ENCODE data around the gene WWOX.

The WWOX gene

DNA sequence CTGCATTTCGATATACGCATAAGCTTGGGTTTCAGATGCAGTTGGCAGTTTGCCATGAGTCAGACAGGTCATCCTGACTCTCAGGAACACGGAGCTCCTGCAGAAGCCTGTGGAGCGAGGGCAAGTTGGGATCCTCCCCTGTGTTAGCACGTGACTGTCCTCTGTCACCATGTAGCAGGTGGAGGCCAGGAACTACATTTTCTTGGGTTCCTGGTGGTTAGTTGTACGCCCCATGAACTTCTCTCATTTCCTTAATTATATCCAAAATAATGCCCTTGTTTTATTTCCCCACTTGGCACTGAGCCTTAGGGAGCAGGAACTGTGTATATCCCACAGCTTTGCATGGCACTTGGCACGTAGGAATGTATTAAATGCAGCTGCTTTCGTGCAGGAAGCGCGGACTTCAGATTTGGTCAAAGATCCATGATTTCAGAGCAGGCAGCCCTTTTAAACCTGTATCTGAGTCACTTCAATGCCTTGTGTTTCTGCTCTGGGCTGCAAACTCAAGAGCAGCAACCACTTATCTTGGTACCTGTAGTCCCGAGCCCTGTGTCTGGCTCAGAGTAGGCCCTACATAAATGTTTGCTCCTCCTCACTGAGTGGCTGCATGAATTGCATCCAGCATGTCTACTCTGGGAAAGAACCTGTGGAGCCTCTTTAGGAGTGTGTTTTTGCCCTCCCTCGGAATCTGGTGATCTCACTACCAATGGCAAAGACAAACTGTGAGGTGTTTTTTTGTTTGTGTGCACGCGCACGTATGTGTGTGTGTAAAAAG lies 1072.7 kb downstream of the WWOX start:
- DNase-seq, result no peak

DNA sequence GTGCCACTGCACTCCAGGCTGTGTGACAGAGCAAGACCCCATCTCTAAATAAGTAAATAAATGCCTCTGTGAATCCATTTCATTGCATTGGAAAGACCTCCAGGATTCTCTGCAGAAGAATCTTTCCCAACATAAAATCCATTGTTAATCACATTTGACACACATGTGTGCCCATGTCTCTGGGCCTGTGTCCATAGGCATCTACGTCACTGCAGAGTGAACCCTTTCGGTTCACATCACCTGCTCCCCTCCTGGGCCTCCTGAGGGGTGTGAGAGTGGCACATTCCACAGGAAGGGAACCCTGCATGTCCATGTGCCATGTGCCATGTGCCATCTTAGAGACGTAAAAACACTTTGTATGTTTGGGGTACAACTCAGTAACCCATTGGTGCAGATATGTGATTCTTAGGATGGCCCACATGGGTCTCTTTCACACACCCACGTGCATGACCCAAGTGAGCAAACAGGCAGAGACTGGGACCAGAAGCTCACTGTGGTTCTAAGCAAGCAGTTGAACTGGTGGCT lies 1073.6 kb downstream of the WWOX start:
- DNase-seq, result no peak

DNA sequence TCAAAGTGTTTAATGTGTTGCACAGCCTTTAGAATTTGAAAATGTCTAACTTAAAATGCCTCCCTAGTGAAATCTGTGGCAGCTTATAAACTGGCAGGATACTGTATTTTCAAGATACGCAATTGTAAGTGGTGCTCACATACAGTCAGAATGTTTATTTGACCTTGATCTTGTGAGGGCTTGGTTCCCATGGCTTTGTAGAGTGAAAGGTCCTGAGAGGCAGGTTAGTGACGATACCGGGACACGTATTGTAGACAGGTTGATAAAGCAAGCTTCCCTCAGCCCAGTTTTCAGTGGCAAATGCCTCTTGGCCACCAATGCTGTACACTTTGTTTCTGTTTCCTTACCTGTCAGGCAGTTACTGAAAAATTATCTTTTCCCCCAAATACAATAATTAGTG lies 1074.5 kb downstream of the WWOX start:
- DNase-seq, result no peak

DNA sequence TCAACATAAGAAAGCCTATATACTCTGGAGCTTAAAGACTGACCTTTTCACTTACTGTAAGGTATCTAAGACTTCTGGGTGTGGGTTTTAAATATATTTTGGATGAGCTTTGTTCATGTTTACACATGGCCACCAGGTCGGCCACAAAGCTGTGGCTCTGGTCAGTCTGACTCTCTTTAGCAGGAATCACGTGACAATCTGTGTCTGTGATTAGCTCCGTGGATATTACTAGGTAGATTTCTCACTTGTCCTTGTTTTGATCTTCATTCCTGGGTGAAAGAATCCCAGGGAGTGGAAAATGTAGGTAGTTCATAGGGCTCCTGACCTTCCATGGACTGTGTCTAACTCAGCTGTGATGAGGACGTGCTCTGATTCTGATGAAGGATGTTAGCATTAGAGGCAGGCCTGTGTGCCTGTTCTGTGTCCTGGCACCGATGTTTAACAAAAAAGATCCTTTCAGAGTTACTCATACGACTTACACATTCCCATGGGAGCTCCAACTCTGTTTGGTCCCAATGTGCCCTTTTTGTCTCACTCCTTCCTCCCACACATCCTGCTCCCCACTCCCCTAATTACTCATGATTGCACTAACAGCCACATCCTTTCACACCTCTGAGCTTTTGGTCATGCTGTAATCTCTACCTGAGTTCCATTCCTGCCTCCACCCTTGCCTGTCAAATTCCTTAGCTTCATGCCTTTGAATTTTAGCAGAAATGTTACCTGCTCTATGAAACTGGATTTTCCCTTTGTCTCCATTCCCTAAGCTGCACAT lies 1076.0 kb downstream of the WWOX start:
- no peak for DNase-seq

DNA sequence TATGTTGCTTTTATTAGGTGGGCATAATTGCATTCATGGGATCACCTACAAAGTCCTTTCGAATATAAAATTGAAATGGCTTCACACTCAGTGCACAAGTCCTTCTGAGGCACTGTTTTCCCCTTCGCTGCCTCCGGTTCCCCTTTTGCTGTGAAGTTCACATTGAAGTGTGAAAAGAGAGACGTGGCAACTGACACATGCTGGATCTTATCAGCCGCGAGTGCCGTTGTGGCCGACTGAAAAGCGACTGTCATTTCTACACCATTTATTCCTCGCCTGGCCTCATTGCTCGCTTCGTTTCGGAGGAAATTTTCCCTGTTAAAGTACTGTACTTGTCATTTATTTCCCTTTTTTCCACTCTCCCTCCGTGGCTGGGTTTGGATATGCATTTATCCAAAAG lies 1077.6 kb downstream of the WWOX start:
- no peak for DNase-seq

DNA sequence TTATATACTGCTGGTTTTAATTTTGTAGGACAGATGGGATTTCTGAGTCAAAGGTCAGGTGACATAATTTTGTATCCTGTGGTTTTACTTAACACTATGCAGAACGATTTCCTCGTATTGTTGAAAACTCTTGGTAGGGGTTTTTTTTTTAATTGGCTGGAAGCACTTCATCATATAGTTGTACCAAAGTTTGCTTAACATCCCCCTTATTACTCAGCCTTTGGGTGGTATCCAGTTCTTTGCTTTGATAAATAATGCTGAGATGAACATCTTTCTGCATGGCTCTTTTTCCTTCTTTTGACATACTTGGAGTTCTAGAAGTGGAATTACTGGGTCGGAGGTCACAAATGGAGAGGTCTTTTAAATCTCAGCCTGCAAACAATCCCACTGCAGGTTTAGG lies 1082.0 kb downstream of the WWOX start:
- no peak for DNase-seq

DNA sequence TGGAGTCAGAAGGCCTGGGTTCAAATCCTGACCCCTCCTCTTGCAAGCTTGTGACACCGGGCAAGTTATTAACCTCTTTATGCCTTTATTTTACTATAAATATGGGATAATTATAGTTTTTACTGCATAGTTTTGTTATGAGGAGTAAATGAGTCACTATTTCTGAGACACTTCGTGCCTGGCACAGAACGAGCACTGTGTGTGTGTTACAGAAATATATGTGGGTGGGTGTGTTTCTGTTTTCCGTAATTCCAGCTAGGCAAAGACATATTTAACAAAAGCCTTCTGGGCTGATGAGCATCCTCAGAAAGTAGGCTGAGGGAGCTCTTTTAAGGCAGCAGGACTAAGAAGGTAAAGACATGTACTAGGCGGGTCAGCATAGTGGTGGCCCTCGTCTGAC lies 1083.2 kb downstream of the WWOX start:
- no peak for DNase-seq

DNA sequence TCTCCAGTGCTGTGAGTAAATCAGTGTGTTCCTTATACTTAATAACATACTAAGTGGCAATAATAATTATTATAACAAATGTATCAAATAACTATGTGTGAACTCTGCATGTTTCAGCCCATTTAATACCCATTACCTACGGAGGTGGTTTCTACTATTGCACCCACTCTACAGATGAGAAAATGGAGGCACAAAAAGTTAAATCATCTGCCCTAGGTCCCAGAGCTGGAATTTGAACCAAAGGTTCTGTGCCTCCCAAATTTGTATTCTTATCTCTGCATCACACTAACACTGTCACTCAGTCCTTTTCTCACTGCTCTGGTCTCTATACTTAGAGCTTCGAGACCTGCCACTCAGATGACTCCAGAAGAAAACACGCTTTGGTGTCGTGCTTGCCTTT lies 1084.1 kb downstream of the WWOX start:
- DNase-seq, result no peak

DNA sequence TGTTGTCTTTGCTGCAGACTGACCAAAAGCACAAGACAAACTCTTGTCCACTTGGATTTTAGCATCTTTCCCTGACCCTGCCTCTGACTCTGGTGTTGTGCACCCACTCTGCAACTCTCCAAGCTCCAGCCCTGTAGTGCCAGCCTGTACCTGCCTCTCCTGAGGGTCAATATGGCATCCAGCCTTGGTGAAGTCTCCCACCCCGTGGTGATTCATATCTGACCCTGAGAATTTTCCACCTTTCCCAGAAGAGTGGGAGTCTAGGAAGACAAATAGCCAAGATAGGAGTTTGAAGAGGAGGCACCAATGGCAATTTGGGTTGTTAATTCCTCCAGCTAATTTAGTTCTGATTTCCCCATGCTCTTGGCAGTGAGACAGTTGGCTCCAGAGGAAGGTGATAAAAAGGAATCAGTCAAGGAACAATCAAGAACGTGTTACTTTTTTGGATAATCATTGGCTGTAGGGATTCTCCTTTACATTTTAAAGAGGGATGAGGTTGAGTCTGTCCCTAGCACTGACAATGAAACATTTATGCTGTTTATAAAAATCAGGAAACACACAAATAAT lies 1085.1 kb downstream of the WWOX start:
- no peak for DNase-seq

DNA sequence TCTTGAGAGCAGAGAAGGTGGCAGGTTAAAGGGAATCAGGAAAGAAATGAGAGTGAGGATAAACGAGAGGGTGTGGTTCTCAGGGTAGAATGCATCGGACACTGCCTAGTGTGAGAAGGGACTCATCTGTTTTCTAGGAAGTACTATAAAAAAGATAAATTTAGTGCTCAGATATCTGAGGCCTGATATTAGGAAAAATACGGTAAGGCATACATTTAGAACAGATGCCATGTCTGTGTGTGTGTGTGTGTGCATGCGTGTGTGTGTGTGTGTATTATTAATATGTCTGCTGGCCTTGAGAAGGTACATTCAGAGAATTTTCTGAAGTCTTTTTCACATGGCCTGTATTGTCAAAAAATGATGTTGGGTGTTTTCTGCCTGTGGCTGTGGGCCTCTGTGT lies 1086.3 kb downstream of the WWOX start:
- no peak for DNase-seq

DNA sequence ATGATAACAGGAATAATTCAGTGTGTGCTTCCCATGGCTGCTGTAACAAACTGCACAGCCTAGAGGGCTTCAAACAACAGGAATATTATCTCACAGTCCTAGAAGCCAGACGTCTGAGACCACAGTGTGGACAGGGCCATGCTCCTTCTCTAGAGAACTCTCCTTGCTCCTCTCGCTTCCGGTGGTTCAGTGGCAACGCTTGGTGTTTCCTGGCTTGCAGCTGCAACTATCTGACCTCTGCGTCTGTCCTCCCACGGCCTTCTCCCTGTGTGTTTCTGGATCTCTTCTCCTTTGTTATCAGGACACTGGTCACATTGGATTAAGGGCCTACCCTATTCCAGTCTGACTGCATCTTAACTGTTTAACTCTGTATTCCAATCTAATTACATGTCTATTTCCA lies 1086.7 kb downstream of the WWOX start:
- no peak for DNase-seq

DNA sequence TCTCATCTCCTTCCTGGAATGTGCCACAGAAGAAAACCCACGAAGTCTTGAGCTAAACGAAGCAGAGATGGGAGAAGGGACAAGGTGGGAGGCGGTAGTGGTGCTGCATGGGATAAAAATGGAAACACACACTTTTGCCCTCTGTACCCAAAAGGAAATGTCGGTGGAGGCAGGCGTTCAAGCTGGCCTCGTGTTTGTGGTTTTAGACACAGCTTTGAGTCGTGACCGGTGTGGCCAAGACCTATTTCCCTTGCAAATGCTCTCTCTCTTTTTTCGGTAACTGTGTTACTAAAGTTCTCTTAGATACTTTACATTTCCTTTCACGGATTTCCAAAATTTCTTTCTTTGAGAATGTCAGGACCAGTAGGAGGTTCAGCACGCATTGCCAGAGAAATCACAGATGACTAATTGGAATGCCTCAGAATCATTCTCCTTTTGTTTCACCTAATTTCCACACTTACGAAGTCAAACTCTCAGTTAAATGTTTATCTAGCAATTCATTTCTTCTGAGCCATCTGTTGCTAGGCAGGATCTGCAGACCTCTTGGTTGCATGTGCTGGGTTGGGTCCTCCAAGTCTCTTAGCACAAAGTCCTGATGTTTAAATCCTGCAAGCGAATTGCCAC lies 1088.8 kb downstream of the WWOX start:
- DNase-seq, result no peak

DNA sequence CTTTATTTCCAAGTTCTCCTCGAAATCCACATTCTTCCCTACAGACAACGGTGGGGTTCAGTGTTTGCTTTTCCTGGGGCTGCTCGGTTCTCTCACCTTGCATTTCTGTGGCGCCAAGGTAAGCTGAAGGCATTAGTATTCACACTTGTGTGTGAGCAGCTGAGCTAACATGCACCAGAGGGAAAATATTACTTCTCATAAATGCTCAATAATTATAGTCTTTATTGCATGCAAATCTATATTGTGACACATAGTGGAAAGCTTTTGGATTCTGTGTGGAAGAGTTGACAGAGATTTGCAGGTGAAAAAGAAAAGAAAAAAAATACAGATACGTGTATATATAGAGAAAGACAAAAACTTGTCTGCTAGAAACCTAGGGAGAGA lies 1089.3 kb downstream of the WWOX start:
- DNase-seq, result no peak

DNA sequence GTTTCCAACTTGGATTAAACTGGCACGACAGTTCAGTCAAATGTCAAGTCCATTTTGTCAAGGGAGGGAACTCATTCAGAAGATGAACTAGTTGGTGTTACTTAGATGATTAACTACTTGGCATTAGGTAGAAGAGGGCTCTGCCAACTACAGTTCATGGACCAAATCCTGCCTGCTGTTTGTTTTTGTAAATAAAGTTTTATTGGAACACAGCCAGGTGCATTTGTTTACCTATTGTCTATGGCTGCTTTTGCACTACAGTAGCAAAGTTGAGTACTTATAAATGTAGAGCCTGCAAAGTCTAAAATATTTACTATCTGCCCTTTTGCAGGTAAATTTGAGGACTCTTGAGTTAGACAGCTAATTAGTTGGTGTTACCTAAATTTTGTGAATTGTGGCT lies 1091.1 kb downstream of the WWOX start:
- DNase-seq, result no peak

DNA sequence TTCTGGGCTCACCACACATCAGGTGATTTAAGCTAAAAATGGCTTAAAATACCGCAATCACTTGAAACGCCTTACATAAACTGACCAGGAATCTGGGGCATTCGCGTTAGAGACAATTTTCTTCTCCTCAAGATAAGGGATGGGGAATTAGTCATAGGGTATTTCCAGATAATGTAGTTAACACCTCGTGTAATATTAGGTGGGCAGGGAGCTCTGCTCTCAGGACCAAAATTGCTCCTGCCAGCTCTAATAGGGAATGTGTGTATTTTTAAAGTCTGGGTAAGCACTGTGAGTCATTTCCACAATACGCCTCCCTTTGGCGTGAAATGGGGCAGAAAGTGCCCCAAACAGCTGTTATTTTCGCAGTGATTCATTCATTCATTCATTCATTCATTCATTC lies 1092.5 kb downstream of the WWOX start:
- no peak for DNase-seq

DNA sequence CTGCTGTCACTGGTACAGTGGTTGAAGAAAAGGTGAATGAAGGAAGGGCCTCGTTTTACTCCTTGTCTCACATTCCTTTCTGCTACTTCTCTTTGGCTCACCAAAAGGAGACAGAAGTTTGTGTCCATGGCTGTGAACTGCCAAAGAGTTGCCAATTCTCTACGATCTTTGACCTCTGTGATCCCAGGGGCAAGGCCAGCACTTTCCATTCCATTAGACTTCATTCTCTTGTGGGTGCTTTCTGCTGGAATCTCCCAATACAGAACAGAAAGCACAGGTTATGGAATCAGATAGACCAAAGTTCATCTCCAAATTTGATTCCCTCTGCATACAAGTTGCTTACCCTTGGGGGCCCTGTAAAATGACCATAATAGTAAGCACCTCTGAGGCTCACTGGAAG lies 1093.5 kb downstream of the WWOX start:
- DNase-seq, result no peak

DNA sequence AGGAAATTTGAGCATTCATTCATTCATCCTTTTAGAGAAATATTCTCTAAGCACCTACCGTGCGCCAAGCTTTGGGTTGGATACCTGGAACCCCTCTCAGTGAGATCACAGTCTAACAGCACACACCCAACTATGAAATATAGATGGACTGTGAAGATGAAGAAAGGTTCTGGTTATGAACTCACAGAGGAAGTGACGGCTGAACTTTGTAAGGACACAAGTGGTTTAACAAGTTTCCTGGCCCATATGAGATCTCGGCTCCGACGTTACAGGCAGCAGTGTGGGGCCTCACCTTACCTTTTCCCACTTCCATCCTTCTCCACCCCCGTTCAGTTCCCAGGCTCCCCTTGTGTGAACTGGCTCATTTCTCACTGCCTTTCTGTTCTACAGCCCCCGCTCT lies 1094.8 kb downstream of the WWOX start:
- no peak for DNase-seq

DNA sequence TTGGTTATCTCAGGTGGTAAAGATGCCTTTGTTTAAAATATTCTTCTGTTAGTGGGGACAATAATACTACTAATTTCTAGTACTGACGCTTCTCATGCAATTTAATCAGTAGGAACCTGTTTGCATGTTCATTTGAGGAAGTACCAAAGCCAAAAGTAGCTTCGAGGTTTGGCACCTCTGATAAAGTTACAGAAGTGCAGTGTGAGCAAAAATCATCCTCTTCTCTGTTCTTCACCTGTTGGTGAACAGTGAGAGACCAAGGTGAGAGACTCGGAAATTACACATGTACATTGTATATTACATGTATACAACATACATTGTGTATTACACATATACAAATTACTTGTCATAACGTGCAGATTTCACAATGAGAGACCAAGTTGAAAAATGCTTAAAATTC lies 1096.5 kb downstream of the WWOX start:
- no peak for DNase-seq

DNA sequence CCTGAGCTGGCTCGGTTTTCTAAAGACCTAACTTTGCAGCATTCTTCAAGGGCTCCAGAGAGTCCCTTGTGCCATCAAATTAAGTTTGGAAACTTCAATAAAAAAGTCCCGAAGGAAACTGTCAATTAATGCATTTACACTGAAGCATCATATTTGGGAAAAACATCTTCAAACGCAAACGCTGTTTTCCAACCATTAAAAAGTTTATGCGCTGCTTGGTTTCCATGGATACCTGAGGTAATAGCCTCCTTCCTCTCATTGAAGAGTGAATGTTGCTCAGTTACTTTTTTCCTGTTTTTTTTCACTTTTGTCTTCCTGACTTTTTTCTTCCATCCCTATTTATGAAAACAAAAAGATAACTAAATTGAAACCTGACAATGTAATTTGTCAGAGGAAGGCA lies 1102.0 kb downstream of the WWOX start:
- no peak for DNase-seq

DNA sequence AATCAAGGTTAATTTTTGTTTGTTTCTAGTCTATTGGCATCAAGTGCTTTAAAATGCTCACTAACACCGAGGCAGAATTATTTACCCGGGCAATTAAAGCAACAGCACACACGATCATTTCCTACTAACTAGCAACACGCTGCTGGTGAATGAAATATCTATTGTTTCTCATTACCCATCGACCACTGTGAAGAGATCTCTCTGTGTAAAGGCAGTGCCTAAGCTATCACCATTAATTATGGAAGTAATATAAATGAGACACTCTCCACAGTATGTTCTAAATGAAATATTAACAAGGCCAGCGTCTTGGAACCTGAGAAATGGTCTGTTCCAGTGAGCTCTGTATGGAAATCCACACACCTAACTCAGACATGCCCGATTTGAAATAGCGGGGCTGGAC lies 1103.5 kb downstream of the WWOX start:
- DNase-seq, result no peak

DNA sequence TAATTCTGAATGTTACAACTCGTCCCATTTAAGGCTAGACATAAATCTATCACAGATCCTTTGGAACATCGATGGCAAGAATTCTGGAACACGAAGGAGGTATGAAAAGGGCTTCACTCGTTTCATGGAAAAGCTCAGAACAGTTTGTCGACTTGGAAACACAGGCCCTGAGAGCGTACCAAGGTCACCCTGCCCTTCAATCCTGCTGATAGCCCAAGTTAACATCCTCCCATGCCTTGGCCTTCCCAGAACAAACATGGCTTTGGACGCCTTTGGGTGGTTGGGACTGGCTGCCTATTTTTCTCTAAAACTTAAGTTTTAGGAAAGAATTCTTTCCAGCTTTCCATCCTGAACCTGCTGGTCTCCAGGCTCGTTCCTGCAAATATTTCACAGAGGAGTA lies 1105.0 kb downstream of the WWOX start:
- DNase-seq, result no peak

DNA sequence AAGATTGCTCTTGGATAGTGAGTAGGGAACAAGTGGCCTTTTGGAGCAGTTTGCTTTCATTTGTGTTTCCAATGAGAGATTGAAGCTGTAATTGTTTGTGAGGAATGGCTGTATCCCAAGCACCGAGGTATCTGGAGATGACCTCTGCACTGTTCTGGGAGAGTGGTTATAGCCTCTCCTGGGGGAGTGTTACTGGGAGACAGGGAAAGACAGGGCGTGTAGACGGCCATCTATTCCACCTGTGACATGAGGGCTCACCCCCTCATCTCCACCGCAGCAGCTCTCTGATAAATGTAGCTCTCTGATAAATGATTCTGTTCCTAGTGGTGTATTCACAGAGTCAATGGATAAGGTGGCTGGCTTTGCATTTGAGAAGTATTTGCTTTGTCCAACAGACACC lies 1107.4 kb downstream of the WWOX start:
- DNase-seq, result no peak

DNA sequence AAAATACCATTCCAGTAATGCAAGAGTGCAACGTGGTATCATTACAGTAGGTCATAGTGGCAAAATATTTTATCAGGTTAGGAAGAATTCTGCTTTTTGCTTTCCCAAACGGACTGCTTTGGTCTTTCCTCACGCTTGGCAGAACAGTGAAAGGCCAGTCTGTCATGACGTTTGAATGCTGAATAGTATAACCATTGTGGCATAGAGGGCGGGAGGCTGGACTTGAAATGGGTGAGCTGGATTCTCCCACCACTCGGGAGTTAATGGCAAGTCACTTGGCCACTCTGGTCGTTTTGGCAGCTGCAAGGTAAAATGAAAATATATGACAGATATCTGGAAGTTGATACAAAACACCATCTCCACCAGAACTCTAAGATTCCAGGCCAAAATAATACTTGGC lies 1109.9 kb downstream of the WWOX start:
- no peak for DNase-seq

DNA sequence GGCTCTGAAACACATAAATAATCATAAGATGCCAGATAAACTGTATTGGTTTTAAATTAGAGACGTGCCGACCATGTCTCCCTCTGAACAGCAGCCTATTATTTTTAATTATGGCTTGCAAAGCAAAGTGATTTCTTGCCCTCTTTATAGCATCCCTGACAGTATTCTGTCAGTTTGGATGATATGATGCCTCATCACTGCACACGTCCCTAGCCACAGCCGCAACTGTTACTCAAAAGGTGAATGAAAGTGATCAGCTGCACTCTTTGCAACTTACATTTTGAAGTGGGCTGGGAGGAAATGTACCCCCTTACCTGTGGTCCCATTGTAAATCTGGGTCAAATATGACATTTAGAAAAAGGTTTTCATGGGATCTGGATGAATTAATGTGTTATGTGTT lies 1111.2 kb downstream of the WWOX start:
- DNase-seq, result no peak

Measured in CD4-positive, alpha-beta T cell treated with Interleukin-6 for 4 hours (primary cell).